ENCODE results near the gene TXNDC17. TPM values are rescaled to one million over a fixed set of nuclear protein-coding genes. Genes with fewer than 3 reads are reported as not detected.

The TXNDC17 gene
- total and polyA plus RNA-seq, 9 of the 15 experiments (the other 6 are each of a cell fraction or from before 2014, with no cell fraction given): 108 to 759 (median 179) TPM

GRCh38 chr17:6597727-6598126 lies 43.1 kb upstream of the TXNDC17 start:
- FAIRE-seq (no peak), ATAC-seq (no peak), DNase-seq (ENCODE audit: extremely low read depth in 1 of 4, low spot score in 3 of 4) (no peak)
- no peak for TF ChIP-seq ZNF277 (CRISPR knock-in tag; IDR thresholded peaks at IDR 0.05; ENCODE audit: borderline replicate concordance)
- TF ChIP-seq RAD21 (CRISPR knock-in tag; conservative IDR thresholded peaks at IDR 0.05 in 1 of 2, IDR thresholded peaks at IDR 0.05 in 1 of 2): no peak
- TF ChIP-seq ZNF133 (CRISPR knock-in tag; IDR thresholded peaks at IDR 0.05): no peak
- TF ChIP-seq XRCC3 (IDR thresholded peaks at IDR 0.05): no peak
- no peak for TF ChIP-seq TAF1 (IDR thresholded peaks at IDR 0.05; ENCODE audit: control insufficient read depth, extremely low read depth, insufficient read depth, low read length, severe bottlenecking)
- TF ChIP-seq HIVEP1 (CRISPR knock-in tag; IDR thresholded peaks at IDR 0.05): no peak
- no peak for TF ChIP-seq RFX5 (IDR thresholded peaks at IDR 0.05; ENCODE audit: low read depth, low read length)
- no peak for TF ChIP-seq CCNT2 (IDR thresholded peaks at IDR 0.05; ENCODE audit: borderline replicate concordance, extremely low read depth, insufficient read length, low read depth, low read length)
- no peak for TF ChIP-seq ZKSCAN3 (CRISPR knock-in tag; IDR thresholded peaks at IDR 0.05)
- no peak for TF ChIP-seq PTBP1 (IDR thresholded peaks at IDR 0.05; ENCODE audit: low read depth, low read length)
- TF ChIP-seq ZNF280B (CRISPR knock-in tag; IDR thresholded peaks at IDR 0.05): no peak
- TF ChIP-seq ZNF184 (CRISPR knock-in tag; IDR thresholded peaks at IDR 0.05): no peak
- no peak for TF ChIP-seq TEAD4 (IDR thresholded peaks at IDR 0.05; ENCODE audit: low read length)
- no peak for TF ChIP-seq TEAD4 (CRISPR knock-in tag; IDR thresholded peaks at IDR 0.05; ENCODE audit: borderline replicate concordance)
- TF ChIP-seq ZC3H4 (CRISPR knock-in tag; IDR thresholded peaks at IDR 0.05; ENCODE audit: borderline replicate concordance): no peak
- TF ChIP-seq RBM14 (IDR thresholded peaks at IDR 0.05; ENCODE audit: borderline replicate concordance, insufficient read depth, low read depth, low read length): no peak
- TF ChIP-seq STAT5B (CRISPR knock-in tag; IDR thresholded peaks at IDR 0.05): no peak
- TF ChIP-seq SMC3 (conservative IDR thresholded peaks at IDR 0.05; ENCODE audit: insufficient read depth, low read depth, low read length): no peak
- TF ChIP-seq NONO (IDR thresholded peaks at IDR 0.05; ENCODE audit: low read depth in 2 of 2, low read length in 1 of 2): no peak
- no peak for TF ChIP-seq ZNF830 (CRISPR knock-in tag; IDR thresholded peaks at IDR 0.05)
- no peak for TF ChIP-seq FOXP1 (CRISPR knock-in tag; IDR thresholded peaks at IDR 0.05)
- Histone ChIP-seq H3K9ac (ENCODE audit: insufficient read depth in 1 of 2, low read depth in 2 of 2, low read length in 2 of 2) (no peak overlapping the region), H3K79me2 (ENCODE audit: control insufficient read depth, insufficient read depth, low read length) (no peaks in the 10 kb centered on the region), H3K27ac (ENCODE audit: extremely low read depth, low read depth, low read length) (no peak overlapping the region), H3K36me3 (ENCODE audit: control insufficient read depth, insufficient read depth, low read length) (peaks cover 51% of the 10 kb centered on the region), H3K4me2 (ENCODE audit: insufficient read depth, low read length) (no peak overlapping the region), H3K4me1 (replicated peaks in 1 of 2; ENCODE audit: control insufficient read depth in 2 of 2, insufficient read depth in 2 of 2, low read length in 2 of 2) (peaks cover 0 to 12% of the 10 kb centered on the region in 2 experiments; a peak in 2 of 5 replicates), H3K4me3 (no peak overlapping the region), H3K9me3 (replicated peaks; ENCODE audit: control insufficient read depth, insufficient read depth, low read depth, low read length) (no peaks in the 10 kb centered on the region), H3K27me3 (ENCODE audit: control insufficient read depth in 2 of 2, insufficient read depth in 2 of 2, low read length in 2 of 2) (no peaks in the 10 kb centered on the region), H3K9me1 (ENCODE audit: control insufficient read depth, insufficient read depth, low read length) (no peaks in the 10 kb centered on the region), H2AFZ (ENCODE audit: low read depth, low read length) (no peak overlapping the region), H4K20me1 (replicated peaks; ENCODE audit: control insufficient read depth, insufficient read depth, low read length) (no peaks in the 10 kb centered on the region)
- 100% methylated on average over 1 of the region's 1 CpG for WGBS (ENCODE audit: insufficient coverage, low coverage, missing lambda C conversion rate)
- ChIA-PET CTCF (ENCODE audit: low intra/inter-chr PET ratio) (no interaction called here), POLR2A (interaction anchor here (1.1 kb wide), 2 partner anchors 9 to 42 kb away, joined by 3 to 6 read pairs; partner anchors contain the start of gene KIAA0753)
- intact Hi-C loops (cut with micrococcal nuclease): no loop called here
- in situ Hi-C loops (cut with MboI): no loop called here
- BruUV-seq (replicated peaks): no TSS peak

Data from K562 (cell line).